HepG2 (cell line): ENCODE measurements around the gene NCAM2. TPM values are rescaled to one million over a fixed set of nuclear protein-coding genes. Genes with fewer than 3 reads are reported as not detected.
A peak's percentile ranks its signal among the peaks of the same experiment; 100 is the strongest.

Experiments
- ATAC-seq: fragments of 200-7000 bp; cut with Tn5 transposase; 3 replicates; pipeline ENCODE4 v1.9.1; 2020; ENCODE audit warnings: mild to moderate bottlenecking, moderate library complexity
- BruUV-seq: library from RNA; stranded (reverse); fragments of 400-500 nt; replicated peaks from 2 replicates; lab custom pipeline; 2021; lab: Mats Ljungman, UMichigan
- CTCF ChIA-PET: fragments of 300-600 bp; formaldehyde crosslinking; extraction: SDS; loops from one replicate; lab custom pipeline; 2021; ENCODE audit warnings: low total read pairs, inconsistent platforms, low intra/inter-chr PET ratio; lab: Yijun Ruan, JAX
- POLR2A ChIA-PET: fragments of 350-600 bp; sonication (Branson Sonifier 250); formaldehyde crosslinking; loops from one replicate; lab custom pipeline; 2020; ENCODE audit warnings: antibody characterized with exemption, inconsistent platforms; lab: Yijun Ruan, JAX
- DNase-seq: peaks from one replicate; pipeline ENCODE4 v3.0.0-alpha.2; 2015; ENCODE audit warnings: low spot score
- FAIRE-seq: peaks from 3 replicates; lab custom pipeline; 2011; peaks lifted over from hg19 to GRCh38; lab: Jason Lieb, UNC
- H2AFZ ChIP-seq: one replicate; pipeline ENCODE4 v1.6.1; 2011; ENCODE audit warnings: low read length, inconsistent platforms
- H3K27ac ChIP-seq: fragments of 300-600 bp; 3 replicates; pipeline ENCODE4 v1.8.0; 2011; ENCODE audit warnings: mixed run types, mild to moderate bottlenecking, mixed read lengths, low read length, inconsistent platforms; ENCODE audit not compliant: insufficient read depth; ENCODE audit errors: extremely low read length
- H3K27me3 ChIP-seq, 2 experiments: fragments of 200-600 bp in 1 of 2; 2 replicates in 1 of 2; 3 replicates in 1 of 2; pipeline versions ENCODE4 v1.6.0 to v1.8.0; 2011; ENCODE audit warnings: low read length in 2 of 2, mild to moderate bottlenecking in 2 of 2, moderate library complexity in 2 of 2, inconsistent platforms in 1 of 2; ENCODE audit not compliant: insufficient read depth in 2 of 2, control insufficient read depth in 1 of 2
- H3K36me3 ChIP-seq, 2 experiments: fragments of 200-600 bp in 1 of 2; replicated peaks in 1 of 2; 2 replicates in 1 of 2; 3 replicates in 1 of 2; pipeline versions ENCODE4 v1.5.1 to v1.8.0; 2011; ENCODE audit warnings: low read length in 2 of 2, inconsistent platforms in 1 of 2; ENCODE audit not compliant: insufficient read depth in 2 of 2, control insufficient read depth in 1 of 2
- H3K4me1 ChIP-seq: 2 replicates; pipeline ENCODE4 v1.5.1; 2012; ENCODE audit warnings: low read length, inconsistent platforms; ENCODE audit not compliant: insufficient read depth
- H3K4me2 ChIP-seq: 2 replicates; pipeline ENCODE4 v1.6.0; 2011; ENCODE audit warnings: low read depth, low read length, inconsistent platforms
- H3K4me3 ChIP-seq, 3 experiments: fragments of 200-600 bp in 1 of 3; sonication (generic), shearing (Covaris generic) in 1 of 3; replicated peaks in 1 of 3; 2 replicates each; pipeline ENCODE4 v1.5.1; 2011 to 2016; ENCODE audit warnings: low read length in 3 of 3, inconsistent platforms in 2 of 3, low read depth in 2 of 3, mild to moderate bottlenecking in 2 of 3, control low read depth in 1 of 3, mixed read lengths in 1 of 3; ENCODE audit not compliant: insufficient read depth in 1 of 3
- H3K79me2 ChIP-seq: one replicate; pipeline ENCODE4 v1.6.1; 2011; ENCODE audit warnings: low read length, inconsistent platforms; ENCODE audit not compliant: insufficient read depth
- H3K9ac ChIP-seq: 2 replicates; pipeline ENCODE4 v1.6.0; 2011; ENCODE audit warnings: mild to moderate bottlenecking, low read depth, low read length, inconsistent platforms; ENCODE audit not compliant: insufficient read depth
- H3K9me3 ChIP-seq: 2 replicates; pipeline ENCODE4 v1.5.1; 2012; ENCODE audit warnings: mild to moderate bottlenecking, low read length
- H4K20me1 ChIP-seq: 2 replicates; pipeline ENCODE4 v1.6.0; 2011; ENCODE audit warnings: inconsistent platforms, mild to moderate bottlenecking, low read length, moderate library complexity; ENCODE audit not compliant: insufficient read depth
- GABPB1 ChIP-seq: IDR thresholded peaks from 2 replicates; pipeline ENCODE4 v1.6.1; 2016; ENCODE audit warnings: mild to moderate bottlenecking, missing genetic modification reagents, moderate library complexity, missing compliant biosample characterization
- MEIS2 ChIP-seq: sonication (generic); formaldehyde crosslinking; IDR thresholded peaks from 2 replicates; pipeline ENCODE4 v1.9.0; 2021; ENCODE audit warnings: mild to moderate bottlenecking, missing genetic modification reagents
- SMC3 ChIP-seq: IDR thresholded peaks from 2 replicates; pipeline ENCODE4 v1.6.1; 2011; ENCODE audit warnings: low read length, improper control_type of control experiment
- STAG1 ChIP-seq: sonication (generic); formaldehyde crosslinking; IDR thresholded peaks from 2 replicates; pipeline ENCODE4 v1.4.0; 2020; ENCODE audit warnings: missing genetic modification reagents
- TCF7 ChIP-seq: sonication (generic); IDR thresholded peaks from 2 replicates; pipeline ENCODE4 v1.6.1; 2016; ENCODE audit warnings: antibody characterized with exemption, low read depth
- ZNF678 ChIP-seq: sonication (generic); formaldehyde crosslinking; IDR thresholded peaks from 2 replicates; pipeline ENCODE4 v1.4.0; 2020; ENCODE audit warnings: mild to moderate bottlenecking, missing genetic modification reagents
- ZNF777 ChIP-seq: sonication (generic); formaldehyde crosslinking; IDR thresholded peaks from 2 replicates; pipeline ENCODE4 v1.4.0; 2020; ENCODE audit warnings: missing genetic modification reagents
- WGBS: methylation state at CpG from one replicate; pipeline ENCODE4 v1.1.6; 2017; ENCODE audit warnings: low lambda C conversion rate; 5-methylcytosine and 5-hydroxymethylcytosine counted together
- in situ Hi-C: cut with HindIII; loops from 2 replicates; pipeline ENCODE4 v1.10.0; 2017; ENCODE audit warnings: low pct_unique_long_range_greater_than_20kb; ENCODE audit not compliant: extremely low pct_ligation_motif_present
- intact Hi-C: fragments of 100-400 bp; cut with micrococcal nuclease; formaldehyde crosslinking; loops from one replicate; pipeline ENCODE4 v1.10.0; 2022; ENCODE audit not compliant: unreplicated experiment
- polyA plus RNA-seq, 8 experiments: library from polyadenylated mRNA; depleted of rRNA in 3 of 8; stranded (reverse) in 7 of 8; unstranded in 1 of 8; fragments of >200 nt; fragmentation: Illumina TruSeq in 4 of 8; extraction: Trizol in 4 of 8; gene quantifications; 2 replicates each; pipeline versions ENCODE4 v1.2.1 to v1.2.3, GENCODE V29; 2011 to 2016; ENCODE audit warnings: low read depth in 4 of 8, missing spikeins in 1 of 8, mixed read lengths in 1 of 8; ENCODE audit not compliant: insufficient read depth in 1 of 8
- total RNA-seq, 5 experiments: library from RNA; depleted of rRNA; stranded (reverse); fragments of >200 nt; fragmentation: Illumina TruSeq; extraction: Trizol; gene quantifications; 2 replicates each; pipeline ENCODE4 v1.2.3, GENCODE V29; 2016; ENCODE audit warnings: low read depth in 1 of 5
- TF ChIP-seq, protein P1 (sequence below): sonication (generic); formaldehyde crosslinking; IDR thresholded peaks from 2 replicates; pipeline ENCODE4 v1.5.0; 2020; ENCODE audit warnings: mild to moderate bottlenecking, missing genetic modification reagents, moderate library complexity

Gene NCAM2
- total and polyA plus RNA-seq, 2 of the 13 experiments (the other 11 are each of a cell fraction or from before 2014, with no cell fraction given): not detected

- TF ChIP-seq ZNF777 (CRISPR knock-in tag) (no peak), MEIS2 (CRISPR knock-in tag) (no peak), ZNF678 (CRISPR knock-in tag) (no peak), TCF7 (no peak)
- WGBS: 47% methylated on average over 5 of the region's 5 CpGs
- DNase-seq (no peak), ATAC-seq (no peak), FAIRE-seq (no peak)
- H3K4me2 ChIP-seq: peak overlapping the region; percentile 86
- H3K4me1 ChIP-seq: no peaks in the 10 kb centered on the region
- BruUV-seq: no TSS peak
- H3K9ac ChIP-seq: no peak overlapping the region
- H3K9me3 ChIP-seq: no peaks in the 10 kb centered on the region
- POLR2A ChIA-PET: no interaction called here
- H2AFZ ChIP-seq: no peak overlapping the region
- peak overlapping the region in 2 of 3 experiments; percentile 61 to 62; a peak in 2 of 6 replicates for H3K4me3 ChIP-seq
- intact Hi-C loops (loop anchor here (2.0 kb wide), 1 partner anchor 104 kb away; no protein-coding TSS in a partner anchor), in situ Hi-C loops (no loop called here)
- CTCF ChIA-PET: interaction anchor here (0.6 to 2.2 kb wide), 3 partner anchors 103 to 1793 kb away, joined by 3 to 5 read pairs (median 3); no protein-coding TSS in a partner anchor
- no peaks in the 10 kb centered on the region for H4K20me1 ChIP-seq
- H3K36me3 ChIP-seq: no peaks in the 10 kb centered on the region
- peaks cover 0 to 6% of the 10 kb centered on the region in 2 experiments; a peak in 1 of 5 replicates for H3K27me3 ChIP-seq
- no peak overlapping the region for H3K27ac ChIP-seq
- no peaks in the 10 kb centered on the region for H3K79me2 ChIP-seq
Measured at GRCh38 chr21:20998886-20999285, 677 bp downstream of the NCAM2 start.

GRCh38 chr21:20999659-21000058, 1.4 kb downstream of the NCAM2 start:
- H2AFZ ChIP-seq: no peak overlapping the region
- H3K9ac ChIP-seq: no peak overlapping the region
- H3K4me3 ChIP-seq: no peak overlapping the region
- H3K9me3 ChIP-seq: no peaks in the 10 kb centered on the region
- no TSS peak for BruUV-seq
- no peaks in the 10 kb centered on the region for H3K4me1 ChIP-seq
- no peak overlapping the region for H3K4me2 ChIP-seq
- H3K27ac ChIP-seq: no peak overlapping the region
- intact Hi-C loops (loop anchor here (2.0 kb wide), 1 partner anchor 103 kb away; no protein-coding TSS in a partner anchor), in situ Hi-C loops (loop anchor here (5.0 kb wide), 1 partner anchor 1793 kb away; no protein-coding TSS in a partner anchor)
- H3K79me2 ChIP-seq: no peaks in the 10 kb centered on the region
- peak; percentile 9 for DNase-seq
- no peaks in the 10 kb centered on the region for H4K20me1 ChIP-seq
- FAIRE-seq: peak; percentile 51
- 0% methylated on average over 3 of the region's 3 CpGs for WGBS
- 0 out of 3 replicates have a peak, but pooled peaks have one; percentile 16 for ATAC-seq
- H3K27me3 ChIP-seq: peaks cover 0 to 6% of the 10 kb centered on the region in 2 experiments; a peak in 1 of 5 replicates
- POLR2A ChIA-PET: no interaction called here
- CTCF ChIA-PET: interaction anchor here (0.6 to 2.2 kb wide), 3 partner anchors 102 to 1792 kb away, joined by 3 to 5 read pairs (median 3); no protein-coding TSS in a partner anchor
- no peak for TF ChIP-seq GABPB1 (CRISPR knock-in tag)
- peak; percentile 79 for TF ChIP-seq STAG1 (CRISPR knock-in tag)
- TF ChIP-seq, protein P1, sequence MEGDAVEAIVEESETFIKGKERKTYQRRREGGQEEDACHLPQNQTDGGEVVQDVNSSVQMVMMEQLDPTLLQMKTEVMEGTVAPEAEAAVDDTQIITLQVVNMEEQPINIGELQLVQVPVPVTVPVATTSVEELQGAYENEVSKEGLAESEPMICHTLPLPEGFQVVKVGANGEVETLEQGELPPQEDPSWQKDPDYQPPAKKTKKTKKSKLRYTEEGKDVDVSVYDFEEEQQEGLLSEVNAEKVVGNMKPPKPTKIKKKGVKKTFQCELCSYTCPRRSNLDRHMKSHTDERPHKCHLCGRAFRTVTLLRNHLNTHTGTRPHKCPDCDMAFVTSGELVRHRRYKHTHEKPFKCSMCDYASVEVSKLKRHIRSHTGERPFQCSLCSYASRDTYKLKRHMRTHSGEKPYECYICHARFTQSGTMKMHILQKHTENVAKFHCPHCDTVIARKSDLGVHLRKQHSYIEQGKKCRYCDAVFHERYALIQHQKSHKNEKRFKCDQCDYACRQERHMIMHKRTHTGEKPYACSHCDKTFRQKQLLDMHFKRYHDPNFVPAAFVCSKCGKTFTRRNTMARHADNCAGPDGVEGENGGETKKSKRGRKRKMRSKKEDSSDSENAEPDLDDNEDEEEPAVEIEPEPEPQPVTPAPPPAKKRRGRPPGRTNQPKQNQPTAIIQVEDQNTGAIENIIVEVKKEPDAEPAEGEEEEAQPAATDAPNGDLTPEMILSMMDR (CRISPR knock-in tag): peak; percentile 63
- peak; percentile 38 for TF ChIP-seq SMC3
- H3K36me3 ChIP-seq: no peaks in the 10 kb centered on the region
